Panc1 (cell line): Measurements from ENCODE around the gene MND1. TPM values are rescaled to one million over a fixed set of nuclear protein-coding genes. Genes with fewer than 3 reads are reported as not detected.

Source experiments
- ATAC-seq: fragments of 200-7000 bp; cut with Tn5 transposase; 2 replicates; pipeline ENCODE4 v1.9.1; 2020; ENCODE audit warnings: mild to moderate bottlenecking, moderate library complexity
- BruUV-seq: library from RNA; stranded (reverse); fragments of 400-500 nt; replicated peaks from 2 replicates; lab custom pipeline; 2021; lab: Mats Ljungman, UMichigan
- CTCF ChIA-PET: fragments of 300-600 bp; sonication (Branson Sonifier 250); formaldehyde crosslinking; loops from one replicate; lab custom pipeline; 2022; ENCODE audit warnings: antibody characterized with exemption; lab: Charles Lee
- POLR2A ChIA-PET: fragments of 300-600 bp; sonication (Branson Sonifier 250); formaldehyde crosslinking; loops from one replicate; lab custom pipeline; 2022; ENCODE audit warnings: antibody characterized with exemption; lab: Charles Lee
- DNase-seq: peaks from one replicate; pipeline ENCODE4 v3.0.0-alpha.2; 2010; ENCODE audit warnings: low read depth, low spot score
- H3K27ac ChIP-seq: 2 replicates; pipeline ENCODE4 v1.5.1; 2011; ENCODE audit warnings: mild to moderate bottlenecking, low read length, inconsistent platforms
- H3K27me3 ChIP-seq: fragments of 200-500 bp; sonication (Bioruptor generic); 2 replicates; pipeline ENCODE4 v1.6.0; 2014; ENCODE audit warnings: low read length, inconsistent platforms; ENCODE audit not compliant: control insufficient read depth, insufficient read depth
- H3K36me3 ChIP-seq: fragments of 200-500 bp; sonication (Bioruptor generic); 2 replicates; pipeline ENCODE4 v1.5.1; 2014; ENCODE audit warnings: inconsistent platforms, mild to moderate bottlenecking, low read length, moderate library complexity; ENCODE audit not compliant: control insufficient read depth, insufficient read depth
- H3K4me1 ChIP-seq: 2 replicates; pipeline ENCODE4 v1.5.1; 2011; ENCODE audit warnings: inconsistent platforms, mild to moderate bottlenecking, low read length, moderate library complexity; ENCODE audit not compliant: control insufficient read depth, insufficient read depth
- H3K4me3 ChIP-seq, 2 experiments: 2 replicates each; pipeline ENCODE4 v1.5.1; 2011 to 2012; ENCODE audit warnings: low read depth in 2 of 2, low read length in 2 of 2, mild to moderate bottlenecking in 2 of 2, inconsistent platforms in 1 of 2, moderate library complexity in 1 of 2
- H3K9me3 ChIP-seq: fragments of 200-500 bp; sonication (Bioruptor generic); 2 replicates; pipeline ENCODE4 v1.5.1; 2014; ENCODE audit warnings: low read depth, mild to moderate bottlenecking, inconsistent platforms, low read length, moderate library complexity; ENCODE audit not compliant: control insufficient read depth, insufficient read depth
- CTCF ChIP-seq: fragments of 450-650 bp; IDR thresholded peaks from 2 replicates; pipeline ENCODE4 v1.5.1; 2017; ENCODE audit warnings: mild to moderate bottlenecking
- POLR2AphosphoS5 ChIP-seq: IDR thresholded peaks from 2 replicates; pipeline ENCODE4 v1.6.1; 2012; ENCODE audit warnings: mild to moderate bottlenecking, low read depth, low read length, moderate library complexity
- REST ChIP-seq, 2 experiments: IDR thresholded peaks; 2 replicates each; pipeline ENCODE4 v1.6.1; 2011 to 2012; ENCODE audit warnings: low read depth in 2 of 2, control low read depth in 1 of 2, low read length in 1 of 2, mild to moderate bottlenecking in 1 of 2, moderate library complexity in 1 of 2; ENCODE audit not compliant: insufficient read depth in 1 of 2
- SIN3A ChIP-seq: IDR thresholded peaks from 2 replicates; pipeline ENCODE4 v1.6.1; 2012; ENCODE audit warnings: low read depth, mild to moderate bottlenecking, low read length, moderate library complexity, borderline replicate concordance; ENCODE audit not compliant: insufficient read depth
- TCF7L2 ChIP-seq: IDR thresholded peaks from 2 replicates; pipeline ENCODE4 v1.6.1; 2011; ENCODE audit warnings: mild to moderate bottlenecking, low read depth, low read length, inconsistent platforms
- in situ Hi-C: cut with HindIII; loops from 2 replicates; pipeline ENCODE4 v1.10.0; 2016; ENCODE audit warnings: low sequenced_read_pairs, low pct_unique_long_range_greater_than_20kb
- intact Hi-C: fragments of 100-400 bp; cut with micrococcal nuclease; formaldehyde crosslinking; loops from one replicate; pipeline ENCODE4 v1.10.0; 2022; ENCODE audit not compliant: unreplicated experiment
- total RNA-seq: library from RNA; stranded (reverse); gene quantifications from one replicate; pipeline ENCODE4 v1.2.1, GENCODE V29; 2021; ENCODE audit not compliant: unreplicated experiment

The MND1 gene
- total RNA-seq, 1 experiment from 2014 or later, result 9.4 TPM

- in situ Hi-C loops, result no loop called here
- no peaks in the 10 kb centered on the region for H3K9me3 ChIP-seq
- no peak for ATAC-seq
- no peak overlapping the region for H3K27ac ChIP-seq
- no peaks in the 10 kb centered on the region for H3K4me1 ChIP-seq
- ChIA-PET POLR2A (no interaction called here), CTCF (no interaction called here)
- intact Hi-C loops, result no loop called here
- H3K27me3 ChIP-seq, result no peaks in the 10 kb centered on the region
- H3K4me3 ChIP-seq, result no peak overlapping the region
- DNase-seq, result no peak
- no peaks in the 10 kb centered on the region for H3K36me3 ChIP-seq
- BruUV-seq, result no TSS peak
- TF ChIP-seq TCF7L2 (no peak), CTCF (no peak), SIN3A (no peak), POLR2AphosphoS5 (no peak), REST (IDR thresholded peaks at IDR 0.05; ENCODE audit: insufficient read depth in 1 of 2, low read depth in 2 of 2, low read length in 1 of 2) (no peak)
Measured at GRCh38 chr4:153401501-153401900, 57.0 kb downstream of the MND1 start.

- ChIA-PET CTCF (no interaction called here), POLR2A (no interaction called here)
- in situ Hi-C loops, result no loop called here
- DNase-seq, result no peak
- intact Hi-C loops, result no loop called here
- ATAC-seq, result no peak
- no peaks in the 10 kb centered on the region for H3K9me3 ChIP-seq
- H3K4me1 ChIP-seq, result no peaks in the 10 kb centered on the region
- TF ChIP-seq SIN3A (no peak), CTCF (no peak), REST (IDR thresholded peaks at IDR 0.05; ENCODE audit: insufficient read depth in 1 of 2, low read depth in 2 of 2, low read length in 1 of 2) (no peak), POLR2AphosphoS5 (no peak), TCF7L2 (no peak)
- no peak overlapping the region for H3K27ac ChIP-seq
- no peaks in the 10 kb centered on the region for H3K36me3 ChIP-seq
- no peaks in the 10 kb centered on the region for H3K27me3 ChIP-seq
- no peak overlapping the region for H3K4me3 ChIP-seq
- BruUV-seq, result no TSS peak
Measured at GRCh38 chr4:153402366-153402765, 57.9 kb downstream of the MND1 start.
